Right lobe of liver (tissue), 6 donors: ENCODE measurements around the gene BPIFB3. TPM values are rescaled to one million over a fixed set of nuclear protein-coding genes. Genes with fewer than 3 reads are reported as not detected.

Source experiments
- ATAC-seq, 4 donors: fragments of 200-7000 bp; cut with Tn5 transposase; one replicate each; pipeline ENCODE4 v1.9.1; 2020; ENCODE audit warnings: mild to moderate bottlenecking in 4 of 4, moderate library complexity in 4 of 4
- DNase-seq, 3 donors: peaks; one replicate each; pipeline ENCODE4 v3.0.0-alpha.2; 2020
- H3K27ac ChIP-seq, 3 donors: fragments of 200-600 bp; one replicate each; pipeline ENCODE4 v1.8.0; 2022
- H3K27me3 ChIP-seq, 2 donors: fragments of 200-600 bp; one replicate each; pipeline ENCODE4 v1.8.0; 2022
- H3K36me3 ChIP-seq, 4 donors: fragments of 200-600 bp; sonication (generic) in 1 of 4; one replicate each; pipeline versions ENCODE4 v1.5.1 to v1.8.0; 2017 to 2022; ENCODE audit warnings: control low read depth in 1 of 4
- H3K4me1 ChIP-seq, 4 donors: fragments of 200-600 bp; sonication (generic) in 1 of 4; one replicate each; pipeline versions ENCODE4 v1.5.1 to v1.8.0; 2017 to 2022; ENCODE audit warnings: control low read depth in 1 of 4
- H3K4me3 ChIP-seq, 3 donors: fragments of 200-600 bp; one replicate each; pipeline ENCODE4 v1.8.0; 2022
- H3K9me3 ChIP-seq, 4 donors: fragments of 200-600 bp; sonication (generic) in 1 of 4; one replicate each; pipeline versions ENCODE4 v1.5.1 to v1.8.0; 2017 to 2022; ENCODE audit warnings: control low read depth in 1 of 4
- POLR2A ChIP-seq: fragments of 450-650 bp; IDR thresholded peaks from one replicate; pipeline ENCODE4 v1.6.1; 2017; ENCODE audit warnings: antibody characterized with exemption, mild to moderate bottlenecking
- whole genome bisulfite sequencing: methylation state at CpG from one replicate; pipeline ENCODE4 v1.1.6; 2018; ENCODE audit warnings: low coverage, low lambda C conversion rate; ENCODE audit not compliant: insufficient coverage; ENCODE audit errors: missing lambda C conversion rate; 5-methylcytosine and 5-hydroxymethylcytosine counted together
- intact Hi-C, 2 donors: fragments of 100-400 bp; cut with DNase I; formaldehyde crosslinking; loops; one replicate each; pipeline versions ENCODE4 v1.11.2 to v1.14.1; 2022
- total RNA-seq, 6 experiments: library from RNA; depleted of rRNA in 2 of 6; stranded (reverse); fragments of >200 nt in 2 of 6; fragmentation: NEBNext Ultra II Directional in 3 of 6; extraction: Animal tissue kit (Norgen Biotek cat#: 25700) in 3 of 6; gene quantifications; one replicate each; pipeline versions ENCODE4 v1.1.0 to v1.2.4, GENCODE V29; 2016 to 2023
- TF ChIP-seq, protein P1 (sequence below), 4 donors: fragments of 200-600 bp in 3 of 4; fragments of 450-650 bp in 1 of 4; IDR thresholded peaks; one replicate each; pipeline versions ENCODE4 v1.5.1 to v1.8.0; 2016 to 2022; ENCODE audit warnings: antibody characterized with exemption in 4 of 4, mild to moderate bottlenecking in 2 of 4
- donor health status: DM: no; HTN: yes; CAD: no.
- donor health status: DM: no; HTN: no; CAD: no.
- donor health status: DM: no; HTN: no; CAD: no.
- donor health status: DM: no; HTN: yes; CAD: no.
- donor health status: DM: no; HTN: yes; CAD: no.

Gene BPIFB3
- total RNA-seq, 6 experiments from 2014 or later: not detected

GRCh38 chr20:33013701-33014326 lies 39.9 kb upstream of the BPIFB3 start:
- H3K4me1 ChIP-seq: no peaks in the 10 kb centered on the region
- H3K4me3 ChIP-seq: no peak overlapping the region
- TF ChIP-seq, protein P1, sequence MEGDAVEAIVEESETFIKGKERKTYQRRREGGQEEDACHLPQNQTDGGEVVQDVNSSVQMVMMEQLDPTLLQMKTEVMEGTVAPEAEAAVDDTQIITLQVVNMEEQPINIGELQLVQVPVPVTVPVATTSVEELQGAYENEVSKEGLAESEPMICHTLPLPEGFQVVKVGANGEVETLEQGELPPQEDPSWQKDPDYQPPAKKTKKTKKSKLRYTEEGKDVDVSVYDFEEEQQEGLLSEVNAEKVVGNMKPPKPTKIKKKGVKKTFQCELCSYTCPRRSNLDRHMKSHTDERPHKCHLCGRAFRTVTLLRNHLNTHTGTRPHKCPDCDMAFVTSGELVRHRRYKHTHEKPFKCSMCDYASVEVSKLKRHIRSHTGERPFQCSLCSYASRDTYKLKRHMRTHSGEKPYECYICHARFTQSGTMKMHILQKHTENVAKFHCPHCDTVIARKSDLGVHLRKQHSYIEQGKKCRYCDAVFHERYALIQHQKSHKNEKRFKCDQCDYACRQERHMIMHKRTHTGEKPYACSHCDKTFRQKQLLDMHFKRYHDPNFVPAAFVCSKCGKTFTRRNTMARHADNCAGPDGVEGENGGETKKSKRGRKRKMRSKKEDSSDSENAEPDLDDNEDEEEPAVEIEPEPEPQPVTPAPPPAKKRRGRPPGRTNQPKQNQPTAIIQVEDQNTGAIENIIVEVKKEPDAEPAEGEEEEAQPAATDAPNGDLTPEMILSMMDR (IDR thresholded peaks at IDR 0.05): no peak
- TF ChIP-seq POLR2A: no peak
- intact Hi-C loops: no loop called here
- WGBS: no CpG with 5 or more reads among the region's 12 CpGs
- no peak overlapping the region for H3K27ac ChIP-seq
- H3K36me3 ChIP-seq: no peaks in the 10 kb centered on the region
- no peaks in the 10 kb centered on the region for H3K27me3 ChIP-seq
- ATAC-seq (no peak), DNase-seq (no peak)
- H3K9me3 ChIP-seq: no peaks in the 10 kb centered on the region

DNA sequence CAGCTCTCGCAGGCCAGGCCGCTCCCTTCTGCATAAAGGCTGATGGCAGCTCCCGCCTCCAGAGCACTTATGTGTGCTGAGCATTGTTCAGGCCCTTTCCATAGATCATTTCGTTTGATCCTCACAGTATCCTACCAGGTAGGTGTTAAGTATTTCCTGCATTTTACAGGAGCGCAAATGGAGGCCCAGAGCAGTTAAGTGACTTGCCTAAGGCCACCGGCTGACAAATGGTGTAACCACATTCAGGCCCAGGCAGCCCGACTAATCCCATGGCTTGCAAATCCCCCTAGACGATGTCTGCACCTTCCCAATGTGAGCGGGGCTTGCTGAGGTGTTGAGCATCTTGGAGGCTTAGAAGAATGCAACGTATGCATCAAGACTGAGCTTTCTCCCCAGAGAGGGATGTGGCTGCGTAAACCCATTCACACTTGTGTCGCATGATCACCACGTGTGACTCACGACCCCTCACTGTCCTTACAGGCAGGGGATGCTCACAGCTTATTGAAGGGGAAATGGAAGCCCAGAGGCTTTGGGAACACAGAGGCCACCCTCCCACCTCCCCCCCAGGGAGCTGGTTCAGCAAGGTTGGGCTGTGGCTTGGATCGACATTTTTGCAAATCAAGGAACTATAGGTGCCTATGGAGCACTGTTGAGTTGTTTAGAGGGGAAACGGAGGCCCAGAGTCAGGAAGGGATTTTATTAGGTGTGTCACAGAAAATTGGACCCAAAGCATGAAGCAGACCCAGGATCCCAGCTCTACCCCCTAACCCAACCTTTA lies 39.2 kb upstream of the BPIFB3 start:
- H3K4me3 ChIP-seq: no peak overlapping the region
- TF ChIP-seq POLR2A: no peak
- TF ChIP-seq, protein P1 (IDR thresholded peaks at IDR 0.05): no peak
- H3K27ac ChIP-seq: no peak overlapping the region
- H3K27me3 ChIP-seq: no peaks in the 10 kb centered on the region
- intact Hi-C loops: no loop called here
- H3K4me1 ChIP-seq: no peaks in the 10 kb centered on the region
- no peak for ATAC-seq
- WGBS: 61% methylated on average over 8 of the region's 16 CpGs
- H3K36me3 ChIP-seq: no peaks in the 10 kb centered on the region
- no peaks in the 10 kb centered on the region for H3K9me3 ChIP-seq
- DNase-seq: no peak

- 67% methylated on average over 4 of the region's 10 CpGs for WGBS
- no peaks in the 10 kb centered on the region for H3K4me1 ChIP-seq
- DNase-seq: no peak
- no peaks in the 10 kb centered on the region for H3K36me3 ChIP-seq
- intact Hi-C loops: no loop called here
- H3K27me3 ChIP-seq: no peaks in the 10 kb centered on the region
- no peak for TF ChIP-seq POLR2A
- TF ChIP-seq, protein P1 (IDR thresholded peaks at IDR 0.05): no peak
- no peak overlapping the region for H3K27ac ChIP-seq
- H3K9me3 ChIP-seq: no peaks in the 10 kb centered on the region
- no peak overlapping the region for H3K4me3 ChIP-seq
- no peak for ATAC-seq
Measured at GRCh38 chr20:33015114-33015484, 38.6 kb upstream of the BPIFB3 start.

- 57% methylated on average over 8 of the region's 15 CpGs for WGBS
- intact Hi-C loops: no loop called here
- TF ChIP-seq POLR2A: no peak
- TF ChIP-seq, protein P1 (IDR thresholded peaks at IDR 0.05): no peak
- no peak for ATAC-seq
- H3K4me1 ChIP-seq: no peaks in the 10 kb centered on the region
- no peaks in the 10 kb centered on the region for H3K27me3 ChIP-seq
- H3K27ac ChIP-seq: no peak overlapping the region
- no peak overlapping the region for H3K4me3 ChIP-seq
- DNase-seq: no peak
- H3K9me3 ChIP-seq: no peaks in the 10 kb centered on the region
- H3K36me3 ChIP-seq: no peaks in the 10 kb centered on the region
Measured at GRCh38 chr20:33015700-33016580, 37.8 kb upstream of the BPIFB3 start.
